ENCODE measurements around the gene SPATS2L. TPM values are rescaled to one million over a fixed set of nuclear protein-coding genes. Genes with fewer than 3 reads are reported as not detected.

Gene SPATS2L
- total and polyA plus RNA-seq, 2 of the 13 experiments (the other 11 are each of a cell fraction or from before 2014, with no cell fraction given), result 154 to 212 TPM

- TF ChIP-seq AHDC1 (CRISPR knock-in tag; IDR thresholded peaks at IDR 0.05; ENCODE audit: borderline replicate concordance), result no peak
- TF ChIP-seq YEATS2 (CRISPR knock-in tag; IDR thresholded peaks at IDR 0.05; ENCODE audit: borderline replicate concordance), result peak; percentile 92
- no peak for TF ChIP-seq LRRFIP1 (CRISPR knock-in tag; conservative IDR thresholded peaks at IDR 0.05)
- no peak for TF ChIP-seq DNMT3B (CRISPR knock-in tag; conservative IDR thresholded peaks at IDR 0.05)
- TF ChIP-seq SYNCRIP (IDR thresholded peaks at IDR 0.05; ENCODE audit: insufficient read depth, low read depth, low read length), result no peak
- TF ChIP-seq PRDM10 (CRISPR knock-in tag; IDR thresholded peaks at IDR 0.05; ENCODE audit: low read depth), result peak; percentile 83
- TF ChIP-seq HES4 (CRISPR knock-in tag; IDR thresholded peaks at IDR 0.05; ENCODE audit: borderline replicate concordance), result no peak
- peak; percentile 70; the same call in 1 of the 2 replicates for TF ChIP-seq ZNF317 (CRISPR knock-in tag; IDR thresholded peaks at IDR 0.05)
- TF ChIP-seq ZNF841 (CRISPR knock-in tag; IDR thresholded peaks at IDR 0.05; ENCODE audit: borderline replicate concordance), result no peak
- peak; percentile 36; the same call in 1 of the 2 replicates for TF ChIP-seq AFF4 (CRISPR knock-in tag; IDR thresholded peaks at IDR 0.05)
- peak; percentile 92 for TF ChIP-seq HOXA3 (CRISPR knock-in tag; IDR thresholded peaks at IDR 0.05)
Measured at GRCh38 chr2:200525882-200526651, 219.6 kb downstream of the SPATS2L start, which contains the start of gene SGO2 (continued).
